NCI-H524 treated with DMSO at 0.1 percent for 48 hours (cell line): ENCODE measurements around the gene OPA1.

Experiments used
- DNase-seq: peaks from one replicate; lab custom pipeline; 2025; lab: John Stamatoyannopoulos, UW

Gene OPA1

GRCh38 chr3:193645806-193646205, 52.8 kb downstream of the OPA1 start:
- no peak for DNase-seq

- no peak for DNase-seq
Observed at GRCh38 chr3:193648542-193649076, 55.6 kb downstream of the OPA1 start.

GRCh38 chr3:193650585-193650984, 57.6 kb downstream of the OPA1 start:
- no peak for DNase-seq

- DNase-seq, result no peak
Observed at GRCh38 chr3:193655831-193656433, 62.9 kb downstream of the OPA1 start.

- DNase-seq, result no peak
Observed at GRCh38 chr3:193656445-193656844, 63.4 kb downstream of the OPA1 start.

- no peak for DNase-seq
Observed at GRCh38 chr3:193656878-193657282, 63.9 kb downstream of the OPA1 start.

GRCh38 chr3:193660171-193660570, 67.2 kb downstream of the OPA1 start:
- DNase-seq, result no peak

- no peak for DNase-seq
Observed at GRCh38 chr3:193660698-193661411, 67.8 kb downstream of the OPA1 start.

- DNase-seq, result no peak
Observed at GRCh38 chr3:193662757-193663322, 69.8 kb downstream of the OPA1 start.

GRCh38 chr3:193665370-193665989, 72.5 kb downstream of the OPA1 start:
- DNase-seq, result no peak

- DNase-seq, result peak; percentile 13
Observed at GRCh38 chr3:193673845-193674244, 80.8 kb downstream of the OPA1 start.

- DNase-seq, result no peak
Observed at GRCh38 chr3:193674714-193675113, 81.7 kb downstream of the OPA1 start.

- no peak for DNase-seq
Observed at GRCh38 chr3:193677734-193678133, 84.7 kb downstream of the OPA1 start.

- DNase-seq, result no peak
Observed at GRCh38 chr3:193680220-193680619, 87.2 kb downstream of the OPA1 start.

GRCh38 chr3:193681631-193682030, 88.6 kb downstream of the OPA1 start:
- no peak for DNase-seq

- no peak for DNase-seq
Observed at GRCh38 chr3:193686665-193687483, 93.9 kb downstream of the OPA1 start.

GRCh38 chr3:193688834-193689714, 96.1 kb downstream of the OPA1 start:
- no peak for DNase-seq

GRCh38 chr3:193693774-193694173, 100.8 kb downstream of the OPA1 start:
- DNase-seq, result no peak

- no peak for DNase-seq
Observed at GRCh38 chr3:193701953-193702635, 109.1 kb downstream of the OPA1 start.

GRCh38 chr3:193702967-193703366, 110.0 kb downstream of the OPA1 start:
- DNase-seq, result no peak
